SK-N-SH treated with all-trans-retinoic acid at 6 μM for 48 hours (cell line): ENCODE data around the gene SLC25A22.

Experiments used
- ATAC-seq: fragments of 200-7000 bp; cut with Tn5 transposase; 3 replicates; pipeline ENCODE4 v1.9.1; 2020; ENCODE audit warnings: mild to moderate bottlenecking, moderate library complexity
- ARNTL ChIP-seq: fragments of 450-650 bp; formaldehyde crosslinking; IDR thresholded peaks from 2 replicates; pipeline ENCODE4 v1.5.0; 2020; ENCODE audit warnings: low read depth, mild to moderate bottlenecking, moderate library complexity, borderline replicate concordance
- BACH2 ChIP-seq: fragments of 250-450 bp; sonication (Bioruptor Pico); IDR thresholded peaks from 2 replicates; pipeline ENCODE4 v1.9.0; 2021; ENCODE audit warnings: mild to moderate bottlenecking, borderline replicate concordance
- CREB5 ChIP-seq: fragments of 250-450 bp; sonication (Bioruptor Pico); IDR thresholded peaks from 2 replicates; pipeline ENCODE4 v1.5.1; 2020; ENCODE audit warnings: low read depth, mild to moderate bottlenecking, moderate library complexity
- CSDC2 ChIP-seq: fragments of 250-450 bp; sonication (Bioruptor Pico); IDR thresholded peaks from 2 replicates; pipeline ENCODE4 v1.5.0; 2020; ENCODE audit warnings: mild to moderate bottlenecking, moderate library complexity
- CSRNP3 ChIP-seq: fragments of 250-450 bp; sonication (Bioruptor Pico); IDR thresholded peaks from 2 replicates; pipeline ENCODE4 v1.5.1; 2021; ENCODE audit warnings: mild to moderate bottlenecking, moderate library complexity
- ESRRG ChIP-seq: fragments of 250-450 bp; sonication (Bioruptor Pico); IDR thresholded peaks from 2 replicates; pipeline ENCODE4 v1.6.1; 2021; ENCODE audit warnings: mild to moderate bottlenecking
- GLIS3 ChIP-seq: fragments of 250-450 bp; sonication (Bioruptor Pico); IDR thresholded peaks from 2 replicates; pipeline ENCODE4 v1.5.0; 2020; ENCODE audit warnings: mild to moderate bottlenecking, moderate library complexity
- OSR1 ChIP-seq: fragments of 250-450 bp; sonication (Bioruptor Pico); IDR thresholded peaks from 2 replicates; pipeline ENCODE4 v1.8.0; 2022; ENCODE audit warnings: moderate library complexity, mild to moderate bottlenecking, inconsistent platforms
- PATZ1 ChIP-seq: fragments of 250-450 bp; sonication (Bioruptor Pico); IDR thresholded peaks from 2 replicates; pipeline ENCODE4 v1.8.0; 2020; ENCODE audit warnings: mild to moderate bottlenecking, moderate library complexity, borderline replicate concordance
- POU6F1 ChIP-seq: fragments of 250-450 bp; sonication (Bioruptor Pico); IDR thresholded peaks from 2 replicates; pipeline ENCODE4 v1.8.0; 2021; ENCODE audit warnings: low read depth, mild to moderate bottlenecking, moderate library complexity, borderline replicate concordance
- PPARA ChIP-seq: fragments of 250-450 bp; sonication (Bioruptor Pico); IDR thresholded peaks from 2 replicates; pipeline ENCODE4 v1.5.0; 2020; ENCODE audit warnings: mild to moderate bottlenecking, borderline replicate concordance
- RARB ChIP-seq: fragments of 250-450 bp; sonication (Bioruptor Pico); IDR thresholded peaks from 2 replicates; pipeline ENCODE4 v1.8.0; 2021; ENCODE audit warnings: mild to moderate bottlenecking, moderate library complexity
- SNAI2 ChIP-seq: fragments of 250-450 bp; sonication (Bioruptor Pico); IDR thresholded peaks from 2 replicates; pipeline ENCODE4 v1.5.0; 2020; ENCODE audit warnings: mild to moderate bottlenecking, moderate library complexity
- TCF4 ChIP-seq: fragments of 250-450 bp; sonication (Bioruptor Pico); IDR thresholded peaks from 2 replicates; pipeline ENCODE4 v1.8.0; 2021; ENCODE audit warnings: mild to moderate bottlenecking, moderate library complexity, borderline replicate concordance
- TSHZ2 ChIP-seq: fragments of 250-450 bp; sonication (Bioruptor Pico); IDR thresholded peaks from 2 replicates; pipeline ENCODE4 v1.5.0; 2020; ENCODE audit warnings: mild to moderate bottlenecking, moderate library complexity
- ZC3H10 ChIP-seq: fragments of 250-450 bp; sonication (Bioruptor Pico); IDR thresholded peaks from 2 replicates; pipeline ENCODE4 v1.5.1; 2021; ENCODE audit warnings: mild to moderate bottlenecking, moderate library complexity
- ZFP3 ChIP-seq: fragments of 250-450 bp; sonication (Bioruptor Pico); IDR thresholded peaks from 2 replicates; pipeline ENCODE4 v1.5.0; 2020; ENCODE audit warnings: mild to moderate bottlenecking, moderate library complexity
- ZFP30 ChIP-seq: fragments of 450-650 bp; formaldehyde crosslinking; IDR thresholded peaks from 2 replicates; pipeline ENCODE4 v1.5.0; 2022; ENCODE audit warnings: mild to moderate bottlenecking, moderate library complexity
- ZNF565 ChIP-seq: fragments of 450-650 bp; formaldehyde crosslinking; conservative IDR thresholded peaks from 2 replicates; pipeline ENCODE4 v1.5.0; 2020; ENCODE audit warnings: low read depth, mild to moderate bottlenecking, moderate library complexity
- ZNF70 ChIP-seq: fragments of 450-650 bp; formaldehyde crosslinking; IDR thresholded peaks from 2 replicates; pipeline ENCODE4 v1.5.0; 2020; ENCODE audit warnings: mild to moderate bottlenecking, moderate library complexity
- ZNF8 ChIP-seq: fragments of 450-650 bp; formaldehyde crosslinking; IDR thresholded peaks from 2 replicates; pipeline ENCODE4 v1.5.0; 2020; ENCODE audit warnings: mild to moderate bottlenecking, moderate library complexity

Gene SLC25A22

GRCh38 chr11:774873-775592 lies 23.0 kb downstream of the SLC25A22 start (continued):
- no peak for TF ChIP-seq BACH2 (CRISPR knock-in tag)
- TF ChIP-seq TSHZ2 (CRISPR knock-in tag): no peak
- no peak for TF ChIP-seq ZNF8 (CRISPR knock-in tag)
- no peak for TF ChIP-seq ZNF565 (CRISPR knock-in tag)
- TF ChIP-seq PPARA: no peak
- no peak for TF ChIP-seq ZFP30 (CRISPR knock-in tag)

- ATAC-seq: no peak
- no peak for TF ChIP-seq CREB5 (CRISPR knock-in tag)
- no peak for TF ChIP-seq ZC3H10 (CRISPR knock-in tag)
- TF ChIP-seq RARB (CRISPR knock-in tag): no peak
- TF ChIP-seq ZFP3 (CRISPR knock-in tag): no peak
- TF ChIP-seq POU6F1 (CRISPR knock-in tag): no peak
- TF ChIP-seq SNAI2 (CRISPR knock-in tag): no peak
- TF ChIP-seq CSDC2 (CRISPR knock-in tag): no peak
- no peak for TF ChIP-seq ARNTL
- no peak for TF ChIP-seq TCF4
- TF ChIP-seq ZNF70 (CRISPR knock-in tag): no peak
- TF ChIP-seq BACH2 (CRISPR knock-in tag): no peak
- no peak for TF ChIP-seq OSR1
- TF ChIP-seq ZNF565 (CRISPR knock-in tag): no peak
- no peak for TF ChIP-seq PATZ1 (CRISPR knock-in tag)
- no peak for TF ChIP-seq GLIS3
- TF ChIP-seq ZNF8 (CRISPR knock-in tag): no peak
- TF ChIP-seq TSHZ2 (CRISPR knock-in tag): no peak
- no peak for TF ChIP-seq CSRNP3
- no peak for TF ChIP-seq ESRRG
Observed at GRCh38 chr11:773830-774229, 24.3 kb downstream of the SLC25A22 start.
